IMR-90 (cell line): Measurements from ENCODE around the gene CD80. TPM values are rescaled to one million over a fixed set of nuclear protein-coding genes. Genes with fewer than 3 reads are reported as not detected.

Source experiments
- ATAC-seq: fragments of 200-7000 bp; cut with Tn5 transposase; 2 replicates; pipeline ENCODE4 v1.9.1; 2020; ENCODE audit warnings: low read depth, mild to moderate bottlenecking, moderate library complexity
- BruUV-seq: library from RNA; stranded (reverse); fragments of 400-500 nt; replicated peaks from 2 replicates; lab custom pipeline; 2021; lab: Mats Ljungman, UMichigan
- CTCF ChIA-PET: fragments of 300-600 bp; formaldehyde crosslinking; extraction: SDS; loops from one replicate; lab custom pipeline; 2021; ENCODE audit warnings: antibody characterized with exemption; lab: Yijun Ruan, JAX
- POLR2A ChIA-PET: fragments of 300-600 bp; sonication (Branson Sonifier 250); formaldehyde crosslinking; loops from one replicate; lab custom pipeline; 2022; ENCODE audit warnings: antibody characterized with exemption; ENCODE audit not compliant: unreplicated experiment; lab: Charles Lee
- DNase-seq: peaks from one replicate; pipeline ENCODE4 v3.0.0; 2013
- H2AFZ ChIP-seq: replicated peaks from 2 replicates; pipeline ENCODE3; 2013; ENCODE audit warnings: low read length, mild to moderate bottlenecking; ENCODE audit not compliant: poor library complexity
- H2AK5ac ChIP-seq: 2 replicates; pipeline ENCODE4 v1.6.1; 2013; ENCODE audit warnings: low read depth, low read length, inconsistent platforms
- H2AK9ac ChIP-seq: replicated peaks from 2 replicates; pipeline ENCODE3; 2013; ENCODE audit warnings: mild to moderate bottlenecking, low read depth, low read length, moderate library complexity; ENCODE audit not compliant: poor library complexity
- H2BK120ac ChIP-seq: 2 replicates; pipeline ENCODE4 v1.6.1; 2013; ENCODE audit warnings: low read depth, low read length, inconsistent platforms
- H2BK15ac ChIP-seq: 3 replicates; pipeline ENCODE4 v1.6.1; 2013; ENCODE audit warnings: low read depth, low read length, inconsistent platforms
- H2BK20ac ChIP-seq: 2 replicates; pipeline ENCODE4 v1.6.1; 2013; ENCODE audit warnings: low read depth, mild to moderate bottlenecking, inconsistent platforms, low read length, moderate library complexity
- H2BK5ac ChIP-seq: 2 replicates; pipeline ENCODE4 v1.6.1; 2013; ENCODE audit warnings: mild to moderate bottlenecking, low read depth, low read length, inconsistent platforms; ENCODE audit not compliant: poor library complexity, severe bottlenecking
- H3K14ac ChIP-seq: replicated peaks from 2 replicates; pipeline ENCODE4 v1.6.1; 2013; ENCODE audit warnings: low read depth, low read length, inconsistent platforms
- H3K18ac ChIP-seq: 2 replicates; pipeline ENCODE4 v1.6.1; 2013; ENCODE audit warnings: low read depth, low read length, control low read depth
- H3K23ac ChIP-seq: 2 replicates; pipeline ENCODE4 v1.6.1; 2013; ENCODE audit warnings: low read depth, low read length, inconsistent platforms
- H3K27ac ChIP-seq: 2 replicates; pipeline ENCODE4 v1.5.1; 2013; ENCODE audit warnings: mild to moderate bottlenecking, control low read depth, low read length; ENCODE audit not compliant: insufficient read depth
- H3K27me3 ChIP-seq: 2 replicates; pipeline ENCODE4 v1.6.1; 2013; ENCODE audit warnings: low read length; ENCODE audit not compliant: control insufficient read depth, insufficient read depth
- H3K36me3 ChIP-seq: 2 replicates; pipeline ENCODE4 v1.6.1; 2013; ENCODE audit warnings: low read length, mixed read lengths; ENCODE audit not compliant: control insufficient read depth, insufficient read depth
- H3K4ac ChIP-seq: 2 replicates; pipeline ENCODE4 v1.6.1; 2013; ENCODE audit warnings: low read depth, low read length, inconsistent platforms
- H3K4me1 ChIP-seq: 2 replicates; pipeline ENCODE4 v1.6.1; 2013; ENCODE audit warnings: low read length, mixed read lengths; ENCODE audit not compliant: control insufficient read depth, insufficient read depth
- H3K4me2 ChIP-seq: 2 replicates; pipeline ENCODE4 v1.6.1; 2013; ENCODE audit warnings: low read depth, mild to moderate bottlenecking, control low read depth, low read length, moderate library complexity
- H3K4me3 ChIP-seq: 2 replicates; pipeline ENCODE4 v1.5.1; 2013; ENCODE audit warnings: low read depth, mild to moderate bottlenecking, control low read depth, low read length, moderate library complexity; ENCODE audit not compliant: insufficient read depth
- H3K56ac ChIP-seq: 2 replicates; pipeline ENCODE4 v1.6.1; 2013; ENCODE audit warnings: low read length, inconsistent platforms; ENCODE audit not compliant: insufficient read depth; ENCODE audit errors: extremely low read depth
- H3K79me1 ChIP-seq, 2 experiments: 2 replicates each; pipeline ENCODE4 v1.6.1; 2013; ENCODE audit warnings: low read length in 2 of 2, inconsistent platforms in 1 of 2, low read depth in 1 of 2
- H3K9ac ChIP-seq: 2 replicates; pipeline ENCODE4 v1.6.1; 2013; ENCODE audit warnings: low read depth, low read length, control low read depth
- H3K9me1 ChIP-seq: 2 replicates; pipeline ENCODE4 v1.6.1; 2013; ENCODE audit warnings: low read length, inconsistent platforms; ENCODE audit not compliant: insufficient read depth
- H3K9me3 ChIP-seq: 2 replicates; pipeline ENCODE4 v1.6.1; 2013; ENCODE audit warnings: low read length; ENCODE audit not compliant: control insufficient read depth, insufficient read depth
- H4K20me1 ChIP-seq: 2 replicates; pipeline ENCODE4 v1.6.1; 2013; ENCODE audit warnings: low read length, inconsistent platforms; ENCODE audit not compliant: insufficient read depth
- H4K5ac ChIP-seq: 2 replicates; pipeline ENCODE4 v1.6.1; 2013; ENCODE audit warnings: mild to moderate bottlenecking, low read depth, low read length, control low read depth
- H4K8ac ChIP-seq, 2 experiments: 2 replicates each; pipeline ENCODE4 v1.6.1; 2013; ENCODE audit warnings: low read depth in 2 of 2, low read length in 2 of 2, control low read depth in 1 of 2, inconsistent platforms in 1 of 2
- H4K91ac ChIP-seq: 2 replicates; pipeline ENCODE4 v1.6.1; 2013; ENCODE audit warnings: low read depth, low read length, inconsistent platforms; ENCODE audit not compliant: insufficient read depth
- CEBPB ChIP-seq: IDR thresholded peaks from 2 replicates; pipeline ENCODE4 v1.6.1; 2012; ENCODE audit warnings: low read depth, low read length, improper control_type of control experiment
- CHD1 ChIP-seq: IDR thresholded peaks from 2 replicates; pipeline ENCODE4 v1.6.1; 2012; ENCODE audit warnings: low read depth, low read length, improper control_type of control experiment
- CTCF ChIP-seq: conservative IDR thresholded peaks from 2 replicates; pipeline ENCODE4 v1.5.1; 2012; ENCODE audit warnings: mild to moderate bottlenecking, low read depth, low read length, improper control_type of control experiment
- FOS ChIP-seq: fragments of 150-350 bp; IDR thresholded peaks from 2 replicates; pipeline ENCODE4 v1.6.1; 2016; ENCODE audit warnings: low read depth, low read length
- MAFK ChIP-seq: IDR thresholded peaks from 2 replicates; pipeline ENCODE4 v1.6.1; 2012; ENCODE audit warnings: low read depth, low read length, improper control_type of control experiment
- NFE2L2 ChIP-seq: fragments of 150-350 bp; IDR thresholded peaks from 2 replicates; pipeline ENCODE4 v1.6.1; 2016; ENCODE audit warnings: low read depth, mild to moderate bottlenecking, low read length
- POLR2A ChIP-seq: IDR thresholded peaks from 2 replicates; pipeline ENCODE4 v1.6.1; 2012; ENCODE audit warnings: mild to moderate bottlenecking, low read depth, low read length
- RAD21 ChIP-seq: IDR thresholded peaks from 2 replicates; pipeline ENCODE4 v1.6.1; 2012; ENCODE audit warnings: low read length, improper control_type of control experiment
- RCOR1 ChIP-seq: IDR thresholded peaks from 2 replicates; pipeline ENCODE4 v1.6.1; 2012; ENCODE audit warnings: mild to moderate bottlenecking, low read length, improper control_type of control experiment; ENCODE audit not compliant: insufficient replicate concordance
- WGBS, 2 experiments: methylation state at CpG; one replicate each; pipeline versions ENCODE4 v1.1.5 to v1.1.7; 2013; ENCODE audit warnings: missing lambda C conversion rate in 2 of 2; ENCODE audit not compliant: insufficient read length in 1 of 2; ENCODE audit errors: extremely low coverage in 2 of 2; 5-methylcytosine and 5-hydroxymethylcytosine counted together
- dilution Hi-C: fragments of 300-500 bp; cut with HindIII; formaldehyde crosslinking; loops from one replicate; pipeline ENCODE4 v1.14.3; 2018; ENCODE audit warnings: low sequenced_read_pairs; ENCODE audit not compliant: unreplicated experiment
- in situ Hi-C: fragments of 300-500 bp; cut with MboI; formaldehyde crosslinking; loops from 3 replicates; pipeline ENCODE4 v1.14.3; 2019; ENCODE audit warnings: low sequenced_read_pairs, inconsistent platforms, mixed read lengths
- intact Hi-C: fragments of 100-400 bp; cut with micrococcal nuclease; formaldehyde crosslinking; loops from 2 replicates; pipeline ENCODE4 v1.10.0; 2022
- polyA plus RNA-seq, 3 experiments: library from polyadenylated mRNA; depleted of rRNA; stranded (reverse); fragments of >200 nt; gene quantifications; 2 replicates each; pipeline ENCODE4 v1.2.3, GENCODE V29; 2012; ENCODE audit warnings: low replicate concordance in 1 of 3
- total RNA-seq: library from RNA; depleted of rRNA; stranded (reverse); fragments of >200 nt; gene quantifications from 2 replicates; pipeline ENCODE4 v1.2.3, GENCODE V29; 2012

The CD80 gene
- total and polyA plus RNA-seq, 2 of the 4 experiments (the other 2 are of a cell fraction), result not detected

DNA sequence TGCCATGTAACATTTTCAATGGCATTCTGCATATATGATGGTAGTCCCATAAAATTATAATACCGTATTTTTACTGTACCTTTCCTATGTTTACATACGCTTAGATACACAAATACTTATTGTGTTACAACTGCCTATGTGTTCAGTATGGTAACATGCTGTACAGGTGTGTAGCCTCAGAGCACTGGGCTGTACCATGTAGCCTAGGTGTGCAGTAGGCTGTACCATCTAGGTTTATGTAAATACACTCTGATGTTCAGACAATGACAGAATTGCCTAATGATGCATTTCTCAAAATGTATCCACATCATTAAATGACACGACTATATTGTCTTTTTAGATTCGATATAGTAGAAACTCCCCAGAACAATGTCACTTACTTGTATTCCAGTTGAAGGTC is 22.7 kb downstream of the CD80 start:
- H3K27me3 ChIP-seq, result no peaks in the 10 kb centered on the region; the same call in 1 of the 2 replicates
- no peak overlapping the region for H2AFZ ChIP-seq
- in situ Hi-C loops, result no loop called here
- H3K9ac ChIP-seq, result no peak overlapping the region
- H3K9me1 ChIP-seq, result peaks cover 2% of the 10 kb centered on the region; the same call in 1 of the 2 replicates
- H3K4me1 ChIP-seq, result no peaks in the 10 kb centered on the region
- H3K27ac ChIP-seq, result no peak overlapping the region
- no peaks in the 10 kb centered on the region for H3K79me1 ChIP-seq
- no peak for DNase-seq
- intact Hi-C loops, result no loop called here
- dilution Hi-C loops, result no loop called here
- no peak overlapping the region for H4K91ac ChIP-seq
- no peak overlapping the region for H3K14ac ChIP-seq
- H3K36me3 ChIP-seq, result no peaks in the 10 kb centered on the region
- no peak overlapping the region for H2AK9ac ChIP-seq
- no peak overlapping the region for H2BK15ac ChIP-seq
- no peak overlapping the region for H4K8ac ChIP-seq
- no CpG with 5 or more reads among the region's 4 CpGs for WGBS, 2 experiments
- no peak overlapping the region for H3K23ac ChIP-seq
- ChIA-PET CTCF (no interaction called here), POLR2A (no interaction called here)
- no peak overlapping the region for H2BK5ac ChIP-seq
- H3K18ac ChIP-seq, result no peak overlapping the region
- no peak overlapping the region for H3K4me3 ChIP-seq
- BruUV-seq, result no TSS peak
- no peaks in the 10 kb centered on the region for H3K9me3 ChIP-seq
- H3K56ac ChIP-seq, result no peak overlapping the region
- H4K20me1 ChIP-seq, result no peaks in the 10 kb centered on the region
- no peak for ATAC-seq
- no peak overlapping the region for H4K5ac ChIP-seq
- H2BK20ac ChIP-seq, result no peak overlapping the region
- H2AK5ac ChIP-seq, result no peak overlapping the region
- no peak overlapping the region for H2BK120ac ChIP-seq
- TF ChIP-seq FOS (no peak), RAD21 (no peak), MAFK (no peak), POLR2A (no peak), CEBPB (no peak), CTCF (no peak), RCOR1 (no peak), NFE2L2 (no peak), CHD1 (no peak)
- no peak overlapping the region for H3K4ac ChIP-seq
- H3K4me2 ChIP-seq, result no peak overlapping the region
